SU-DHL-6 (cell line): ENCODE results near the gene PTPN6.

Experiments
- H2AFZ ChIP-seq: fragments of 200-600 bp; sonication (generic); 2 replicates; pipeline ENCODE4 v1.6.1; 2014; ENCODE audit warnings: low read depth, mild to moderate bottlenecking, moderate library complexity, mixed read lengths, antibody characterized with exemption, low read length; ENCODE audit not compliant: severe bottlenecking
- H3F3A ChIP-seq: fragments of 200-600 bp; shearing (Covaris generic); 2 replicates; pipeline ENCODE4 v1.6.0; 2016; ENCODE audit warnings: antibody characterized with exemption, mild to moderate bottlenecking; ENCODE audit not compliant: insufficient read depth
- H3K27ac ChIP-seq: fragments of 200-600 bp; sonication (generic); 2 replicates; pipeline ENCODE4 v1.5.1; 2016; ENCODE audit warnings: low read depth, mild to moderate bottlenecking, low read length, moderate library complexity, mixed read lengths
- H3K27me3 ChIP-seq: fragments of 200-600 bp; sonication (generic), shearing (Covaris generic); 2 replicates; pipeline ENCODE4 v1.6.0; 2014; ENCODE audit warnings: mild to moderate bottlenecking, low read length
- H3K36me3 ChIP-seq: fragments of 200-600 bp; sonication (generic); 2 replicates; pipeline ENCODE4 v1.6.1; 2014; ENCODE audit warnings: mild to moderate bottlenecking, low read length, mixed read lengths
- H3K4me2 ChIP-seq: fragments of 300-600, 200-600 bp; shearing (Covaris generic), sonication (generic); 2 replicates; pipeline ENCODE4 v1.6.0; 2014; ENCODE audit warnings: low read length, low read depth, mild to moderate bottlenecking; ENCODE audit not compliant: poor library complexity, severe bottlenecking
- H3K4me3 ChIP-seq: fragments of 200-600 bp; sonication (generic); 2 replicates; pipeline ENCODE4 v1.5.1; 2014; ENCODE audit warnings: antibody characterized with exemption, low read length, mild to moderate bottlenecking, mixed read lengths; ENCODE audit not compliant: insufficient read depth, poor library complexity, severe bottlenecking
- H3K79me2 ChIP-seq: fragments of 200-600 bp; sonication (generic); 2 replicates; pipeline ENCODE4 v1.6.1; 2014; ENCODE audit warnings: mild to moderate bottlenecking, low read length, moderate library complexity; ENCODE audit not compliant: insufficient read depth
- H3K9ac ChIP-seq: fragments of 200-600 bp; sonication (generic); 2 replicates; pipeline ENCODE4 v1.7.0; 2014; ENCODE audit warnings: mild to moderate bottlenecking, low read length
- H3K9me2 ChIP-seq: fragments of 200-600 bp; sonication (generic); replicated peaks from 2 replicates; pipeline ENCODE4 v1.6.1; 2014; ENCODE audit warnings: low read length; ENCODE audit not compliant: insufficient read depth
- H3K9me3 ChIP-seq: fragments of 200-600 bp; sonication (generic); 2 replicates; pipeline ENCODE4 v1.6.1; 2014; ENCODE audit warnings: low read length, mixed read lengths; ENCODE audit not compliant: insufficient read depth
- H4K20me1 ChIP-seq: fragments of 200-600 bp; sonication (generic); 2 replicates; pipeline ENCODE4 v1.6.1; 2014; ENCODE audit warnings: low read depth, mild to moderate bottlenecking, antibody characterized with exemption, low read length, moderate library complexity, mixed read lengths
- CTCF ChIP-seq: fragments of 200-600 bp; sonication (generic); IDR thresholded peaks from one replicate; pipeline ENCODE4 v1.5.1; 2017; ENCODE audit warnings: antibody characterized with exemption, mild to moderate bottlenecking, low read length, moderate library complexity; ENCODE audit not compliant: insufficient read depth, poor library complexity, severe bottlenecking
- EZH2phosphoT487 ChIP-seq: fragments of 200-600 bp; sonication (generic), shearing (Covaris generic); conservative IDR thresholded peaks from 2 replicates; pipeline ENCODE4 v1.6.1; 2018; ENCODE audit warnings: mild to moderate bottlenecking, antibody characterized with exemption, low read length, moderate library complexity, mixed read lengths

The PTPN6 gene

DNA sequence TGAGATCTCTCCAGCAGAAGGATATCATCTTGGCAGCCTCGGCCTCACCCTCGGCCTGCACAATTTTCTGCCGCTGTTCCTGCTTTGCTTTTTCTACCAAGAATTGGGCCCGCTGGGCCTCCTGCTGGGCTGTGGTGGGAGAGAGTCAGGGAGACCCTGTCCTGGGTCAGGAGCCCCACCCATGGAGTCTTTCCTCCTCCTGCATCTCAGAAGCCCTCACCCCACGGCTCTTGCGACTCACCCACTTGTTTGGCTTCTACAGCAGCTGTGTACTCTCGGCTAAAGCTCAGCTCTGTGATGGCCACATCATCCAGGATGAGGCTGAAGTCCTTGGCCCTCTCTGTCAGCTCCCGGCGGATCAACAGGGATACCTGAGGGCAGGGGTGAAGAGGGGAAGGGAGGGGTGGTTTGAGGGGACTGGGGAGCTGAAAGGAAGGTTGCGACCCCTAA lies 16.5 kb downstream of the PTPN6 start:
- no peak overlapping the region for H3K9ac ChIP-seq

GRCh38 chr12:6968426-6968825 lies 17.3 kb downstream of the PTPN6 start:
- H3F3A ChIP-seq = peaks cover 32% of the 10 kb centered on the region
- H3K4me3 ChIP-seq = no peak overlapping the region
- no peak overlapping the region for H2AFZ ChIP-seq
- TF ChIP-seq CTCF = no peak
- TF ChIP-seq EZH2phosphoT487 = no peak
- H4K20me1 ChIP-seq = peaks cover 3% of the 10 kb centered on the region; the same call in 1 of the 2 replicates
- no peaks in the 10 kb centered on the region for H3K9me3 ChIP-seq
- H3K27me3 ChIP-seq = no peaks in the 10 kb centered on the region
- H3K4me2 ChIP-seq = peak overlapping the region; percentile 73
- peak overlapping the region; percentile 92; the same call in 1 of the 2 replicates for H3K9ac ChIP-seq
- peaks cover 45% of the 10 kb centered on the region for H3K79me2 ChIP-seq
- H3K27ac ChIP-seq = no peak overlapping the region; the same call in 1 of the 2 replicates
- H3K9me2 ChIP-seq = no peaks in the 10 kb centered on the region
- peaks cover 8% of the 10 kb centered on the region; the same call in 1 of the 2 replicates for H3K36me3 ChIP-seq

More for the DNA sequence above, 16.5 kb downstream of the PTPN6 start:
- peaks cover 3% of the 10 kb centered on the region; the same call in 1 of the 2 replicates for H4K20me1 ChIP-seq
- no peak overlapping the region for H3K27ac ChIP-seq
- peaks cover 32% of the 10 kb centered on the region for H3F3A ChIP-seq
- H2AFZ ChIP-seq = no peak overlapping the region
- no peaks in the 10 kb centered on the region for H3K9me2 ChIP-seq
- H3K27me3 ChIP-seq = no peaks in the 10 kb centered on the region
- H3K36me3 ChIP-seq = peaks cover 8% of the 10 kb centered on the region; the same call in 1 of the 2 replicates
- H3K79me2 ChIP-seq = peaks cover 40% of the 10 kb centered on the region
- H3K4me3 ChIP-seq = no peak overlapping the region
- H3K9me3 ChIP-seq = no peaks in the 10 kb centered on the region
- TF ChIP-seq EZH2phosphoT487 = no peak
- TF ChIP-seq CTCF = no peak
- no peak overlapping the region for H3K4me2 ChIP-seq

DNA sequence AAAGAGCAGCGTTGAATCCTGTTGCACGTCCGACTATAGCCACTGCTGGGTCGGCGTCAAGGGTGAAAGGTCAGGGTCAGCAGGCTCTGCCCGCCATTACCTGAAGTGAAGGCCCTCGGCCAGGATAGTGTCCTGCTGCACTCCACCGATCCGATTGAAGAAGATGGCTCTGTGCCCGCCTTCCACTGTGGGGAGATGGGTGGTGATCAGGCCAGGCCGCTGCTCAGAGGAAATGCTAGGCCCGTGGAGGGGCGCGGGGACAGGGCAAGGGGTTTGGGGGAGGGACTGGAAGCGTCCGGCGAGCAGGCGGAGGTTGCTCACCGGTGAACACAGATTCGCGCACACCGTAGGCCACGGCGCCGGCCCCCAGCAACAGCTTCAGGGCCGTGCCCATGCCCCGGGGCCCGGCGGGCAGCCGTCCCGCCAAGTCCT lies 19.0 kb downstream of the PTPN6 start:
- Histone ChIP-seq H4K20me1 (peaks cover 3% of the 10 kb centered on the region; the same call in 1 of the 2 replicates), H3K9me2 (no peaks in the 10 kb centered on the region), H3K9me3 (no peaks in the 10 kb centered on the region), H3K79me2 (peaks cover 45% of the 10 kb centered on the region), H3K9ac (peak overlapping the region; percentile 92), H3K27me3 (no peaks in the 10 kb centered on the region), H3K4me2 (peak overlapping the region; percentile 73), H3K36me3 (peaks cover 8% of the 10 kb centered on the region; the same call in 1 of the 2 replicates), H3K27ac (peak overlapping the region; percentile 32), H3K4me3 (peak overlapping the region; percentile 96), H3F3A (peaks cover 23% of the 10 kb centered on the region), H2AFZ (no peak overlapping the region)
- TF ChIP-seq EZH2phosphoT487 (no peak), CTCF (no peak)
